ENCODE data around the gene IDH2. TPM values are rescaled to one million over a fixed set of nuclear protein-coding genes. Genes with fewer than 3 reads are reported as not detected.

IDH2 gene
- total RNA-seq, 1 experiment from 2014 or later, result 94.1 TPM

DNA sequence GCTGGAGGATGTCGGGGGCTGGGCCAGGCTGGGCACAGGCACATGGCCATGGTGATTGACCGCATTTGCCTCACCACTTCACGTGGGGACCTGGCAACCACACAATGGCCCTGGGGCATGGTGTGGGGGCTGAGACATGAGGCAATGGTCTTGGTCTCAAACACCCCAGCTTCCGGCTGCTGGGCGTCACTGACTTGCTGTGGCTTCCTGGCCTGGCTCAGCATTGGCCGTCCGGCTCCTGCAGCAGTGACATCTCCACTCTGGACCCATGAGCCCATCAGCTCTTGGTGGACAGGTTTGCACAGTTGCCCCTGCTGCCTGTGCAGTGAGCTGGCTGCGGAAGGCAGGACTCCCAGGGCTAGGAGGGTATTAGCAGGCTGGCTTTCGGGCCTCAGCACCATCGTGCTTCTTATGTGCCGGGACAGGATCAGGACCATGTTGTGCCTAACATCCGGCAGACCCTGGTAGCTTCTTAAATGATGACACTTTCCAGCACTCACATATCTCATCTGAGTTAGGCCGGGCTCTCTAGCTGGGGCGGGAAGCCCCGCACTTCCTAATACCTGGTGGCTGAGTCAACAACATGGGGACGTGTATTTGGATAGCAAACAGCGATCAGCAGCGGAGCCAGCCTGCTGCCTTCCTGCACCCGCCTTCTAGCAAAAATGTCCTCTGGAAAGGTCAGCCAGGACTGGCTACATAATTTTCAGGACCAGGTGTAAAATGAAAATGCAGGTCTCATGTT lies 67.0 kb downstream of the IDH2 start:
- Histone ChIP-seq H3K9me3 (ENCODE audit: low read length) (no peaks in the 10 kb centered on the region), H4K20me1 (ENCODE audit: low read length) (no peaks in the 10 kb centered on the region), H3K9ac (ENCODE audit: low read length) (no peak overlapping the region), H3K9me2 (replicated peaks; ENCODE audit: low read length) (no peaks in the 10 kb centered on the region), H3K4me3 (ENCODE audit: low read length) (no peak overlapping the region), H2AFZ (ENCODE audit: low read length) (0 out of 2 replicates have a peak overlapping the region, but pooled peaks have one; percentile 5), H3K27ac (ENCODE audit: low read length) (peak overlapping the region; percentile 48), H3K4me2 (ENCODE audit: low read length) (peak overlapping the region; percentile 9; the same call in 1 of the 2 replicates), H3K36me3 (ENCODE audit: low read depth, low read length) (no peaks in the 10 kb centered on the region), H3K4me1 (ENCODE audit: insufficient read depth, low read length) (peaks cover 25% of the 10 kb centered on the region), H3F3A (ENCODE audit: low read length, unreplicated experiment) (no peaks in the 10 kb centered on the region), H3K79me2 (ENCODE audit: low read length) (0 out of 2 replicates have a peak, but pooled peaks cover 5% of the 10 kb centered on the region), H3K27me3 (ENCODE audit: low read length) (no peaks in the 10 kb centered on the region)
- peak; percentile 66 for DNase-seq
- CTCF ChIA-PET, result no interaction called here
- intact Hi-C loops (cut with micrococcal nuclease), result no loop called here
- ATAC-seq, result peak; percentile 83
- POLR2A ChIA-PET (ENCODE audit: unreplicated experiment), result no interaction called here
- no TSS peak for BruUV-seq (replicated peaks)
- no peak for TF ChIP-seq CTCF (conservative IDR thresholded peaks at IDR 0.05; ENCODE audit: low read depth, low read length)
- TF ChIP-seq EZH2phosphoT487 (IDR thresholded peaks at IDR 0.05; ENCODE audit: borderline replicate concordance, low read length), result no peak
- TF ChIP-seq EZH2 (IDR thresholded peaks at IDR 0.05; ENCODE audit: low read length, unreplicated experiment), result no peak

- H3K79me2 ChIP-seq (ENCODE audit: low read length), result peaks cover 5% of the 10 kb centered on the region; the same call in 1 of the 2 replicates
- BruUV-seq (replicated peaks), result no TSS peak
- CTCF ChIA-PET, result interaction anchor here (0.6 kb wide), 1 partner anchor 61 kb away, joined by 3 read pairs; no protein-coding TSS in a partner anchor
Measured at GRCh38 chr15:90033448-90033847, 68.8 kb downstream of the IDH2 start.

More at GRCh38 chr15:90033448-90033847, 68.8 kb downstream of the IDH2 start:
- no peaks in the 10 kb centered on the region for H3K9me2 ChIP-seq (replicated peaks; ENCODE audit: low read length)
- H3K36me3 ChIP-seq (ENCODE audit: low read depth, low read length), result no peaks in the 10 kb centered on the region
- no peak overlapping the region for H3K27ac ChIP-seq (ENCODE audit: low read length)
- POLR2A ChIA-PET (ENCODE audit: unreplicated experiment), result no interaction called here
- no peak for TF ChIP-seq CTCF (conservative IDR thresholded peaks at IDR 0.05; ENCODE audit: low read depth, low read length)
- TF ChIP-seq EZH2 (IDR thresholded peaks at IDR 0.05; ENCODE audit: low read length, unreplicated experiment), result no peak
- TF ChIP-seq EZH2phosphoT487 (IDR thresholded peaks at IDR 0.05; ENCODE audit: borderline replicate concordance, low read length), result no peak
- no peak overlapping the region for H3K4me3 ChIP-seq (ENCODE audit: low read length)
- DNase-seq, result no peak
- H4K20me1 ChIP-seq (ENCODE audit: low read length), result no peaks in the 10 kb centered on the region
- no peaks in the 10 kb centered on the region for H3K27me3 ChIP-seq (ENCODE audit: low read length)
- no peak for ATAC-seq
- intact Hi-C loops (cut with micrococcal nuclease), result no loop called here
- H2AFZ ChIP-seq (ENCODE audit: low read length), result no peak overlapping the region
- peaks cover 25% of the 10 kb centered on the region for H3K4me1 ChIP-seq (ENCODE audit: insufficient read depth, low read length)
- no peaks in the 10 kb centered on the region for H3F3A ChIP-seq (ENCODE audit: low read length, unreplicated experiment)
- no peak overlapping the region for H3K4me2 ChIP-seq (ENCODE audit: low read length)
- no peaks in the 10 kb centered on the region for H3K9me3 ChIP-seq (ENCODE audit: low read length)
- H3K9ac ChIP-seq (ENCODE audit: low read length), result no peak overlapping the region

Other genes starting within 250 kb of the IDH2 start
- gene AP3S2, start 208.5 kb downstream of the IDH2 start, total RNA-seq (2014; rRNA removed), result 18.8 and 19.4 TPM in 2 replicates
- 4.5 and 8.0 TPM in 2 replicates for gene ARPIN, start 189.5 kb downstream of the IDH2 start, total RNA-seq (2014; rRNA removed)
- gene ZNF710, start 101.1 kb downstream of the IDH2 start, total RNA-seq (2014; rRNA removed), result 12.9 and 21.2 TPM in 2 replicates
- gene SEMA4B, start 98.9 kb upstream of the IDH2 start, total RNA-seq (2014; rRNA removed), result 114 and 175 TPM in 2 replicates
- gene CIB1, start 131.5 kb upstream of the IDH2 start, total RNA-seq (2014; rRNA removed), result 83.7 and 85.8 TPM in 2 replicates
- 6.6 and 11.0 TPM in 2 replicates for gene GDPGP1, start 131.7 kb upstream of the IDH2 start, total RNA-seq (2014; rRNA removed)
- not detected in 2 replicates for gene TTLL13, start 147.1 kb upstream of the IDH2 start, total RNA-seq (2014; rRNA removed)
- 99.3 and 114 TPM in 2 replicates for gene NGRN, start 163.2 kb upstream of the IDH2 start, total RNA-seq (2014; rRNA removed)
- gene ZNF774, start 249.8 kb upstream of the IDH2 start, total RNA-seq (2014; rRNA removed), result 1.1 and 1.9 TPM in 2 replicates